ENCODE data around the gene FAF1. TPM values are rescaled to one million over a fixed set of nuclear protein-coding genes. Genes with fewer than 3 reads are reported as not detected.
"Not testable (repeated sequence)": the region's sequence is repeated elsewhere in the genome, so short reads cannot be mapped to it uniquely, and the experiment has no call there.

The FAF1 gene
- total RNA-seq, 2 experiments from 2014 or later, result 64.5 to 73.1 TPM

GRCh38 chr1:50779801-50780200, 180.3 kb downstream of the FAF1 start:
- intact Hi-C loops (cut with DNase I, micrococcal nuclease), result loop anchor here in 1 of 2 experiments (5.0 to 10.0 kb wide), 2 partner anchors 262 to 515 kb away; no protein-coding TSS in a partner anchor
- ChIA-PET CTCF (interaction anchor here (0.6 to 1.2 kb wide), 3 partner anchors 8 to 99 kb away, joined by 3 to 5 read pairs (median 3); no protein-coding TSS in a partner anchor), POLR2A (no interaction called here)
- ATAC-seq, result no peak
- H3K27me3 Mint-ChIP-seq, result no peaks in the 10 kb centered on the region
- no peak overlapping the region for H3K27ac Mint-ChIP-seq
- no peak for DNase-seq
- no peaks in the 10 kb centered on the region for H3K9me3 Mint-ChIP-seq (ENCODE audit: low read depth)
- peaks cover 7% of the 10 kb centered on the region for H3K36me3 Mint-ChIP-seq (ENCODE audit: low read depth)
- H3K4me3 Mint-ChIP-seq, result no peak overlapping the region
- peaks cover 22% of the 10 kb centered on the region for H3K4me1 Mint-ChIP-seq

GRCh38 chr1:50775740-50776139, 184.3 kb downstream of the FAF1 start:
- CTCF ChIA-PET, result interaction anchor here (0.9 to 5.3 kb wide), 8 partner anchors 9 to 415 kb away, joined by 3 to 121 read pairs (median 8); no protein-coding TSS in a partner anchor
- DNase-seq (no peak), ATAC-seq (no peak)

GRCh38 chr1:50774759-50775351, 185.2 kb downstream of the FAF1 start:
- no peak overlapping the region for H3K4me3 Mint-ChIP-seq
- CTCF ChIA-PET, result interaction anchor here (0.7 to 5.3 kb wide), 29 partner anchors 7 to 423 kb away, joined by 3 to 121 read pairs (median 3); partner anchors contain the start of gene CDKN2C
- H3K9me3 Mint-ChIP-seq (ENCODE audit: low read depth), result no peaks in the 10 kb centered on the region
- POLR2A ChIA-PET, result no interaction called here
- intact Hi-C loops (cut with DNase I, micrococcal nuclease), result loop anchor here (1.0 to 10.0 kb wide), 5 partner anchors 267 to 520 kb away; no protein-coding TSS in a partner anchor
- DNase-seq (peak; percentile 6), ATAC-seq (no peak)
- peaks cover 3% of the 10 kb centered on the region for H3K4me1 Mint-ChIP-seq
- H3K27ac Mint-ChIP-seq, result no peak overlapping the region
- no peaks in the 10 kb centered on the region for H3K27me3 Mint-ChIP-seq
- H3K36me3 Mint-ChIP-seq (ENCODE audit: low read depth), result no peaks in the 10 kb centered on the region

More at GRCh38 chr1:50775740-50776139, 184.3 kb downstream of the FAF1 start:
- POLR2A ChIA-PET, result no interaction called here
- no peaks in the 10 kb centered on the region for H3K9me3 Mint-ChIP-seq (ENCODE audit: low read depth)
- no peak overlapping the region for H3K4me3 Mint-ChIP-seq
- H3K27me3 Mint-ChIP-seq, result no peaks in the 10 kb centered on the region
- no peak overlapping the region for H3K27ac Mint-ChIP-seq
- intact Hi-C loops (cut with DNase I, micrococcal nuclease), result loop anchor here (1.0 to 10.0 kb wide), 3 partner anchors 267 to 519 kb away; no protein-coding TSS in a partner anchor
- H3K36me3 Mint-ChIP-seq (ENCODE audit: low read depth), result peaks cover 7% of the 10 kb centered on the region
- peaks cover 7% of the 10 kb centered on the region for H3K4me1 Mint-ChIP-seq

GRCh38 chr1:50766688-50767087, 193.4 kb downstream of the FAF1 start:
- ChIA-PET CTCF (interaction anchor here (1.5 kb wide), 1 partner anchor 9 kb away, joined by 7 read pairs; no protein-coding TSS in a partner anchor), POLR2A (no interaction called here)
- no peak overlapping the region for H3K4me3 Mint-ChIP-seq
- peaks cover 16% of the 10 kb centered on the region for H3K36me3 Mint-ChIP-seq (ENCODE audit: low read depth)
- no peak overlapping the region for H3K27ac Mint-ChIP-seq
- peaks cover 28% of the 10 kb centered on the region for H3K4me1 Mint-ChIP-seq
- ATAC-seq (no peak), DNase-seq (no peak)
- H3K9me3 Mint-ChIP-seq (ENCODE audit: low read depth), result peaks cover 4% of the 10 kb centered on the region
- no peaks in the 10 kb centered on the region for H3K27me3 Mint-ChIP-seq
- intact Hi-C loops (cut with DNase I, micrococcal nuclease), result no loop called here

- POLR2A ChIA-PET; H3K4me3 Mint-ChIP-seq; H3K4me1 Mint-ChIP-seq; H3K9me3 Mint-ChIP-seq (ENCODE audit: low read depth); H3K27me3 Mint-ChIP-seq; H3K27ac Mint-ChIP-seq; intact Hi-C loops (cut with DNase I, micrococcal nuclease); ATAC-seq; CTCF ChIA-PET; DNase-seq: not testable (repeated sequence)
- H3K36me3 Mint-ChIP-seq (ENCODE audit: low read depth), result peaks cover 37% of the 10 kb centered on the region
Measured at GRCh38 chr1:50756543-50756942, 203.5 kb downstream of the FAF1 start.

- ATAC-seq; H3K4me1 Mint-ChIP-seq; POLR2A ChIA-PET; DNase-seq; H3K27me3 Mint-ChIP-seq; H3K9me3 Mint-ChIP-seq (ENCODE audit: low read depth); H3K27ac Mint-ChIP-seq; H3K4me3 Mint-ChIP-seq; intact Hi-C loops (cut with DNase I, micrococcal nuclease): not testable (repeated sequence)
- CTCF ChIA-PET, result interaction anchor here (0.7 kb wide), 1 partner anchor 306 kb away, joined by 3 read pairs; no protein-coding TSS in a partner anchor
- peaks cover 30% of the 10 kb centered on the region for H3K36me3 Mint-ChIP-seq (ENCODE audit: low read depth)
Measured at GRCh38 chr1:50754764-50755163, 205.3 kb downstream of the FAF1 start.

- Mint-ChIP-seq H3K9me3 (ENCODE audit: low read depth) (no peaks in the 10 kb centered on the region), H3K27ac (no peak overlapping the region), H3K4me3 (no peak overlapping the region), H3K27me3 (no peaks in the 10 kb centered on the region), H3K36me3 (ENCODE audit: low read depth) (peaks cover 25% of the 10 kb centered on the region), H3K4me1 (no peaks in the 10 kb centered on the region)
- DNase-seq (no peak), ATAC-seq (no peak)
- intact Hi-C loops (cut with DNase I, micrococcal nuclease), result no loop called here
- ChIA-PET POLR2A (no interaction called here), CTCF (interaction anchor here (0.5 to 0.6 kb wide), 2 partner anchors 119 to 122 kb away, joined by 3 read pairs; no protein-coding TSS in a partner anchor)
Measured at GRCh38 chr1:50750021-50750619, 209.9 kb downstream of the FAF1 start.

GRCh38 chr1:50747394-50747793, 212.7 kb downstream of the FAF1 start:
- Mint-ChIP-seq H3K4me3 (no peak overlapping the region), H3K36me3 (ENCODE audit: low read depth) (peaks cover 30% of the 10 kb centered on the region), H3K4me1 (no peaks in the 10 kb centered on the region), H3K27me3 (no peaks in the 10 kb centered on the region), H3K9me3 (ENCODE audit: low read depth) (no peaks in the 10 kb centered on the region), H3K27ac (no peak overlapping the region)
- ChIA-PET CTCF (no interaction called here), POLR2A (no interaction called here)
- ATAC-seq (no peak), DNase-seq (no peak)
- intact Hi-C loops (cut with DNase I, micrococcal nuclease), result no loop called here

GRCh38 chr1:50742523-50742922, 217.5 kb downstream of the FAF1 start:
- Mint-ChIP-seq H3K4me1 (no peaks in the 10 kb centered on the region), H3K27me3 (no peaks in the 10 kb centered on the region), H3K36me3 (ENCODE audit: low read depth) (peaks cover 33% of the 10 kb centered on the region), H3K9me3 (ENCODE audit: low read depth) (no peaks in the 10 kb centered on the region), H3K4me3 (no peak overlapping the region), H3K27ac (no peak overlapping the region)
- intact Hi-C loops (cut with DNase I, micrococcal nuclease), result no loop called here
- no peak for ATAC-seq
- ChIA-PET POLR2A (no interaction called here), CTCF (interaction anchor here (1.4 to 1.6 kb wide), 2 partner anchors 9 to 32 kb away, joined by 3 to 4 read pairs; no protein-coding TSS in a partner anchor)
- DNase-seq, result no peak

- H3K9me3 Mint-ChIP-seq (ENCODE audit: low read depth), result no peaks in the 10 kb centered on the region
- H3K27me3 Mint-ChIP-seq, result no peaks in the 10 kb centered on the region
- ChIA-PET CTCF (interaction anchor here (0.5 to 1.1 kb wide), 2 partner anchors 35 to 388 kb away, joined by 3 read pairs; no protein-coding TSS in a partner anchor), POLR2A (no interaction called here)
- no peaks in the 10 kb centered on the region for H3K4me1 Mint-ChIP-seq
- H3K4me3 Mint-ChIP-seq, result no peak overlapping the region
- DNase-seq (no peak), ATAC-seq (no peak)
- intact Hi-C loops (cut with DNase I, micrococcal nuclease), result no loop called here
- H3K36me3 Mint-ChIP-seq (ENCODE audit: low read depth), result peaks cover 23% of the 10 kb centered on the region
- H3K27ac Mint-ChIP-seq, result no peak overlapping the region
Measured at GRCh38 chr1:50739125-50739524, 220.9 kb downstream of the FAF1 start.

- intact Hi-C loops (cut with DNase I, micrococcal nuclease), result loop anchor here in 1 of 2 experiments (1.0 kb wide), 1 partner anchor 367 kb away; no protein-coding TSS in a partner anchor
Measured at GRCh38 chr1:50735443-50735842, 224.6 kb downstream of the FAF1 start.

More at GRCh38 chr1:50735443-50735842, 224.6 kb downstream of the FAF1 start:
- H3K36me3 Mint-ChIP-seq (ENCODE audit: low read depth), result peaks cover 8% of the 10 kb centered on the region
- H3K27ac Mint-ChIP-seq, result no peak overlapping the region
- ChIA-PET POLR2A (no interaction called here), CTCF (interaction anchor here (1.1 to 1.7 kb wide), 2 partner anchors 8 to 10 kb away, joined by 3 to 4 read pairs; no protein-coding TSS in a partner anchor)
- no peaks in the 10 kb centered on the region for H3K9me3 Mint-ChIP-seq (ENCODE audit: low read depth)
- H3K4me1 Mint-ChIP-seq, result peaks cover 2% of the 10 kb centered on the region
- ATAC-seq (no peak), DNase-seq (no peak)
- H3K27me3 Mint-ChIP-seq, result no peaks in the 10 kb centered on the region
- no peak overlapping the region for H3K4me3 Mint-ChIP-seq
